BJ (cell line): Measurements from ENCODE around the gene COBL. TPM values are rescaled to one million over a fixed set of nuclear protein-coding genes. Genes with fewer than 3 reads are reported as not detected.

Experiments used
- CTCF ChIA-PET: fragments of 350-600 bp; formaldehyde crosslinking; extraction: SDS; loops from one replicate; lab custom pipeline; 2021; ENCODE audit warnings: antibody characterized with exemption, inconsistent platforms; lab: Yijun Ruan, JAX
- POLR2A ChIA-PET: fragments of 300-600 bp; sonication (Branson Sonifier 250); formaldehyde crosslinking; extraction: SDS; loops from one replicate; lab custom pipeline; 2021; ENCODE audit warnings: antibody characterized with exemption; lab: Charles Lee
- DNase-seq: peaks from one replicate; pipeline ENCODE4 v3.0.0-alpha.2; 2011; ENCODE audit warnings: low read depth
- H3K27me3 ChIP-seq: 2 replicates; pipeline ENCODE4 v1.6.0; 2011; ENCODE audit warnings: low read length; ENCODE audit not compliant: control insufficient read depth, insufficient read depth
- H3K36me3 ChIP-seq: 2 replicates; pipeline ENCODE4 v1.5.1; 2011; ENCODE audit warnings: low read length; ENCODE audit not compliant: control insufficient read depth, insufficient read depth
- H3K4me3 ChIP-seq: 2 replicates; pipeline ENCODE4 v1.5.1; 2011; ENCODE audit warnings: low read depth, mild to moderate bottlenecking, control low read depth, low read length
- polyA plus RNA-seq: library from polyadenylated mRNA; depleted of rRNA; stranded (reverse); fragments of >200 nt; gene quantifications from 2 replicates; pipeline ENCODE4 v1.2.3, GENCODE V29; 2011
- TF ChIP-seq, protein P1 (sequence below): IDR thresholded peaks from 2 replicates; pipeline ENCODE4 v1.5.1; 2011; ENCODE audit warnings: low read depth, mild to moderate bottlenecking, control low read depth, inconsistent platforms, low read length, moderate library complexity; ENCODE audit not compliant: insufficient read depth

COBL gene
- polyA plus RNA-seq, 1 experiment: not detected

DNA sequence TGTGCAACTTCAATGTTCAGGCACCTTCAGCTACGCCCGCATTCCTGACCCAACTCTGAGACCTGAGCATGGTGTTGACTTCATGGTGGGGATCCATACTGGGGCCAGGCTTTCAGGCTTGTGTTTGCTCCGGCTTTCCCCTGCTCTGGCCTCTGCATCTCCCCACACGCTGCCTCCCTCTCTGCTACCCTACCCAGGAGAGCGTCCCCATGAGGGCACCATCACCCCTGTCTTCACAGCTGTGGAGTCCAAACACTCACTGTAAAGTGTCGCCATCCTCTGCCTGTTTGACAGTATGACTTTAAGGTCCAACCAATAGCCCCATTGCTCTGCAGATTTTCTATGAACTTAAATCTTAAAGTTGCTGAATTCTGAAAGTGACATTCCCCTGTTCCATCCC lies 334.9 kb downstream of the COBL start:
- peaks cover 2% of the 10 kb centered on the region for H3K27me3 ChIP-seq
- TF ChIP-seq, protein P1, sequence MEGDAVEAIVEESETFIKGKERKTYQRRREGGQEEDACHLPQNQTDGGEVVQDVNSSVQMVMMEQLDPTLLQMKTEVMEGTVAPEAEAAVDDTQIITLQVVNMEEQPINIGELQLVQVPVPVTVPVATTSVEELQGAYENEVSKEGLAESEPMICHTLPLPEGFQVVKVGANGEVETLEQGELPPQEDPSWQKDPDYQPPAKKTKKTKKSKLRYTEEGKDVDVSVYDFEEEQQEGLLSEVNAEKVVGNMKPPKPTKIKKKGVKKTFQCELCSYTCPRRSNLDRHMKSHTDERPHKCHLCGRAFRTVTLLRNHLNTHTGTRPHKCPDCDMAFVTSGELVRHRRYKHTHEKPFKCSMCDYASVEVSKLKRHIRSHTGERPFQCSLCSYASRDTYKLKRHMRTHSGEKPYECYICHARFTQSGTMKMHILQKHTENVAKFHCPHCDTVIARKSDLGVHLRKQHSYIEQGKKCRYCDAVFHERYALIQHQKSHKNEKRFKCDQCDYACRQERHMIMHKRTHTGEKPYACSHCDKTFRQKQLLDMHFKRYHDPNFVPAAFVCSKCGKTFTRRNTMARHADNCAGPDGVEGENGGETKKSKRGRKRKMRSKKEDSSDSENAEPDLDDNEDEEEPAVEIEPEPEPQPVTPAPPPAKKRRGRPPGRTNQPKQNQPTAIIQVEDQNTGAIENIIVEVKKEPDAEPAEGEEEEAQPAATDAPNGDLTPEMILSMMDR: no peak
- ChIA-PET CTCF (no interaction called here), POLR2A (no interaction called here)
- H3K36me3 ChIP-seq: no peaks in the 10 kb centered on the region
- H3K4me3 ChIP-seq: no peak overlapping the region
- DNase-seq: no peak

DNA sequence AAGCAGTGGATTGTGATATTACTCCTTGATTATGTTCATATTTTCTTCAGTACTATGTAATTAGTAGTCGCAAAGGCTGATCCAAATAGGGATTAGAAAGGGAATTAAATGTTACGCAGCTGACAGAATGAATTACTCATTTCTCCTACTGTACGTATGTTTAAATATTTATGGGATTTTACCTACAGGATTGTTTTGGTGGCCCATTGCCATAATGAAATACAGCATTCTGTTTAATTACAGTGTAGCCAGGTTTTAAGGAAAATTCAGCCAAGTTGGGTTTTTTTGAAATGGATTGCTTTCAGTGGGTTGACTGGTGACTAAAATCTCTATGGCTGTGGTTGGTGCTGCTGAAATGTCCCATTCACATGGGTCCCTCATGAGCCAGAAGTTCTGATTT lies 336.2 kb downstream of the COBL start:
- Histone ChIP-seq H3K27me3 (no peaks in the 10 kb centered on the region; the same call in 1 of the 2 replicates), H3K4me3 (no peak overlapping the region), H3K36me3 (no peaks in the 10 kb centered on the region)
- DNase-seq: no peak
- ChIA-PET CTCF (interaction anchor here (1.5 kb wide), 1 partner anchor 27 kb away, joined by 3 read pairs; no protein-coding TSS in a partner anchor), POLR2A (no interaction called here)
- TF ChIP-seq, protein P1: no peak

DNA sequence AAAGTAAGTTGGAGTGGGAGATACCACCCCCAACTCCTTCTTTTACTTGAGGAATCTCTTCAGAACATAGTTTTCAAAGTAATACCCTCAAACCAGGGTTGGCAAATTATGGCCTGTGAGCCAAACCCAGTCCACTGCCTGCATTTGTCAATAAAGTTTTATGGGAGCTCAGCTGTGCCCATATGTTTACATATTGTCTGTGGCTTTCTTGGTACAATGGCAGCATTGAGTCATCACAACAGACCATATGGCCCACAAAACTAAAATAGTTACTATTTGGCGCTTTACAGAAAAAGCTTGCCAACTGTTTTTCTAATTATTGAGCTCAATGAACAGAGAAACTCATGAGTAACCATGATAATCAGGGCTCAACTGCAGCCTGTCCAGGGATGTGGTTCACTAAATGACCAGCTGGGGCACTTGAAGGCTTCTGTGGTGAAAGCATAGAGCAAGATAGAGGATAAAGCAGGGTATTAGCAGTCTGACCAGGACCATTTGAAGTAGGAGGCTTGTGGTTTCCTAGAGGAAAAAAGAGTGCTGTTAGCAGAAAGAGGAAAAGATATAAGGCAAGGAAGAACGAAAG lies 337.9 kb downstream of the COBL start:
- TF ChIP-seq, protein P1: peak; percentile 26; the same call in 1 of the 2 replicates
- DNase-seq: no peak
- no peaks in the 10 kb centered on the region for H3K36me3 ChIP-seq
- ChIA-PET CTCF (interaction anchor here (0.8 to 1.1 kb wide), 2 partner anchors 27 to 40 kb away, joined by 3 read pairs; no protein-coding TSS in a partner anchor), POLR2A (no interaction called here)
- peaks cover 3% of the 10 kb centered on the region; the same call in 1 of the 2 replicates for H3K27me3 ChIP-seq
- no peak overlapping the region for H3K4me3 ChIP-seq

DNA sequence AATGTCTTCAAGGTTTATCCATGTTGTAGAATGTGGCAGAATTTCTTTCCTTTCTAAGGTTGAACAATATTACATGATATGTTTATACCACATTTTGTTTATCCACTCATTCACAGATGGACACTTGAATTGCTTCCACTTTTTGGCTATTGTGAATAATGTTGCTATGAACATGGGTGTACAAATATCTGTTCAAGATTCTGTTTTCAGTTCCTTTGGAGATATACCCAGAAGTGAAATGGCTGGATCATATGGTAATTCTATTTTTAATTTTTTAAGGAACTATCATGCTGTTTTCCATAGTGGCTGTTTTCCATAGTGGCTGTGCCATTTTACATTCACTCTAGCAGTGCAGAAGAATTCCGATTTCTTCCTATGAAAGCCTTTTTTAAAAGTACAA lies 339.2 kb downstream of the COBL start:
- Histone ChIP-seq H3K27me3 (peaks cover 3% of the 10 kb centered on the region; the same call in 1 of the 2 replicates), H3K4me3 (no peak overlapping the region), H3K36me3 (no peaks in the 10 kb centered on the region)
- TF ChIP-seq, protein P1: no peak
- POLR2A ChIA-PET: no interaction called here
- no peak for DNase-seq
- CTCF ChIA-PET: no interaction called here

DNA sequence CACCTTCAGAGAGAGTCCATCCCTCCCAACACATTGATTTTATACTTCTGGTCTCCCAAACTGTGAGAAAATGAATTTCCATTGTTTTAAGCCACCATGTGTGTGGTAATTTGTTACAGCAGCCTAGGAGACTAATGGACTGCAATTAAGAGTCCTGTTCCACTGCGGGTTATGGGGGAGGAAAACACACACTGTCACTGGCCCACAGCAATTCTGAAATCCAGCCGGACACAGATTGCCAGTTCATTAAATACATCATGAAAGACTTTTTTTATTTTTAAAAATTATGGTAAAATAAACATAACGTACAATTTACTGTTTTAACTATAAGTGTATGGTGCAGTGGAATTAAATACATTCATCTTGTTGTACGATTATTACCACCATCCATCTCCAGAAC lies 340.5 kb downstream of the COBL start:
- ChIA-PET CTCF (no interaction called here), POLR2A (no interaction called here)
- no peaks in the 10 kb centered on the region for H3K36me3 ChIP-seq
- no peak for DNase-seq
- no peak overlapping the region for H3K4me3 ChIP-seq
- H3K27me3 ChIP-seq: peaks cover 3% of the 10 kb centered on the region; the same call in 1 of the 2 replicates
- TF ChIP-seq, protein P1: no peak
